ENCODE data around the gene TECPR2. TPM values are rescaled to one million over a fixed set of nuclear protein-coding genes. Genes with fewer than 3 reads are reported as not detected.

Gene TECPR2
- total and polyA plus RNA-seq, 4 donors: 2.0 to 12.6 (median 5.2) TPM

- TF ChIP-seq CTCF (IDR thresholded peaks at IDR 0.05; ENCODE audit: low read depth, low read length, missing input control) (no peak), SP1 (IDR thresholded peaks at IDR 0.05) (no peak)
Observed at GRCh38 chr14:102502571-102502970, 139.8 kb downstream of the TECPR2 start (continued).

GRCh38 chr14:102503641-102504327 lies 141.0 kb downstream of the TECPR2 start:
- H3K9me3 ChIP-seq (ENCODE audit: control insufficient read depth in 4 of 4, low read length in 3 of 4): no peaks in the 10 kb centered on the region
- H3K27me3 ChIP-seq (ENCODE audit: control insufficient read depth in 4 of 4, insufficient read depth in 4 of 4, low read length in 3 of 4): no peaks in the 10 kb centered on the region
- WGBS: 81% methylated on average over 12 of the region's 12 CpGs
- peaks cover 0 to 3% (median 0%) of the 10 kb centered on the region in 4 donors for H3K4me1 ChIP-seq (ENCODE audit: control insufficient read depth in 4 of 4, insufficient read depth in 4 of 4, low read length in 3 of 4)
- H3K4me3 ChIP-seq (ENCODE audit: low read depth in 1 of 3, low read length in 3 of 3): no peak overlapping the region
- no peak overlapping the region for H3K9ac ChIP-seq (ENCODE audit: low read depth in 1 of 2, low read length in 2 of 2)
- TF ChIP-seq YY1 (IDR thresholded peaks at IDR 0.05) (no peak), SP1 (IDR thresholded peaks at IDR 0.05) (no peak), TAF1 (conservative IDR thresholded peaks at IDR 0.05) (no peak), NR2F2 (IDR thresholded peaks at IDR 0.05) (no peak)
- no peak overlapping the region for H3K27ac ChIP-seq (ENCODE audit: low read depth in 1 of 2, low read length in 2 of 2)
- DNase-seq (ENCODE audit: low spot score): no peak
- peaks cover 0 to 3% (median 1%) of the 10 kb centered on the region in 4 donors for H3K36me3 ChIP-seq (ENCODE audit: control insufficient read depth in 4 of 4, insufficient read depth in 3 of 4, low read depth in 1 of 4, low read length in 3 of 4)

GRCh38 chr14:102504328-102504999 lies 141.7 kb downstream of the TECPR2 start:
- 80% methylated on average over 18 of the region's 18 CpGs for WGBS
- Histone ChIP-seq H3K4me1 (ENCODE audit: control insufficient read depth in 4 of 4, insufficient read depth in 4 of 4, low read length in 3 of 4) (peaks cover 0 to 3% (median 0%) of the 10 kb centered on the region in 4 donors), H3K4me3 (ENCODE audit: low read depth in 1 of 3, low read length in 3 of 3) (no peak overlapping the region), H3K9ac (ENCODE audit: low read depth in 1 of 2, low read length in 2 of 2) (no peak overlapping the region), H3K27me3 (ENCODE audit: control insufficient read depth in 4 of 4, insufficient read depth in 4 of 4, low read length in 3 of 4) (no peaks in the 10 kb centered on the region), H3K36me3 (ENCODE audit: control insufficient read depth in 4 of 4, insufficient read depth in 3 of 4, low read depth in 1 of 4, low read length in 3 of 4) (peaks cover 0 to 3% (median 0%) of the 10 kb centered on the region in 4 donors), H3K9me3 (ENCODE audit: control insufficient read depth in 4 of 4, low read length in 3 of 4) (no peaks in the 10 kb centered on the region), H3K27ac (ENCODE audit: low read depth in 1 of 2, low read length in 2 of 2) (no peak overlapping the region)
- TF ChIP-seq EGR1 (IDR thresholded peaks at IDR 0.05; ENCODE audit: low read depth in 2 of 2) (no peak), ZBTB33 (IDR thresholded peaks at IDR 0.05) (no peak), YY1 (IDR thresholded peaks at IDR 0.05) (no peak), JUND (IDR thresholded peaks at IDR 0.05) (no peak), SP1 (IDR thresholded peaks at IDR 0.05) (no peak), HNF4G (IDR thresholded peaks at IDR 0.05) (no peak), GABPA (IDR thresholded peaks at IDR 0.05 in 1 of 2, conservative IDR thresholded peaks at IDR 0.05 in 1 of 2) (no peak)
- DNase-seq (ENCODE audit: low spot score): peak; percentile 80
